NCI-H1930 (cell line): ENCODE results near the gene DAB2IP.

Source experiments
- DNase-seq, 2 experiments: peaks; one replicate each; lab custom pipeline; 2025; lab: John Stamatoyannopoulos, UW

DAB2IP gene

DNA sequence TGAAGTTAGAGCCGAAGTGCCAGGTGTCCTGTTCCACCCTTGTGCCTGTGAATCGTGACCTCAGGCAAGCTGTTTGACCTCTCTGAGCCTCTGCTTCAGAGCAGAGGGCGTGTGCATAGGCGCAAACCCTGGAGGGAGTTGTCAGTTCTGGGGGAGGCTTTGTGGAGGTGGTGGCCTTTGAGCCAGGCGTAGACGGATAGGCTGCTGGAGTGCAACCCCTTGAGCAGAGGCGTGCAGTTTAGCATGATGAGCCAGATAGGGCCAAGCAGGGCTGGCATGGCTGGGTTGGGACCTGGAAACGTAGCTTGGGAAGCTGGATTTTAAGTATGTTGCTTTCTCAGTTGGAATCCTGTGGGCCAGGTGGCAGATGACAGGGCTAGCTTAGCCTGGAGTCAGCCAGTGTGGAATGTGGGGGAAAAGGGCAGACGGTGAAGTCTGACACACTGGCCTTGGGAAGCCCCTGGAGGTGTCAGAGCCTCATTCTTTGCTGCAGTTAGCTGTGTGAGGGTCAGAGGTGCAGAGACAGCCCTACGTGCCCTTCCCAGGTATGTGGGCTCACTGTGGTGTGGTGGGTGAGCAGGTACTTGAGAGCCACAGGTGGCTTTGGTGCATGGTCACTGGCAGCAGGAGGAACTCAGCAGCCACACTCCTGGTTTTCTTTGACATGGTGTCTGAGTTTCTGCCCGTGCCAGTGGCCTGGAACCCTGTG, 93.4 kb downstream of the DAB2IP start:
- DNase-seq: no peak

DNA sequence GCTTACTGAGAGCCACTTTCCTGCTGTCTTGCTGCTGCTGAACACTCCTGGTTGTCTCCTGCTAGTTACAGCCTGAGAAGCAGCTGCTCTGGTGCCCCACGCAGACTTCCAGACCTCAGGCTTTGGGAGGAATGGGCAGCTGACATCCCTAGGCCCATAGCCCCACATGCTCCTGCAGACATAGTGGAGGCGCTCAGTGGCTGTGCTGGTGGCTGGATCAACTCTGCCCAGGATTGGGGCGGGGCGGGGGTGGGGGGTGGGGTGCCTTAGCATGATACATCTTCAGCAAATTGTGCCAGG, 93.9 kb downstream of the DAB2IP start:
- no peak for DNase-seq

DNA sequence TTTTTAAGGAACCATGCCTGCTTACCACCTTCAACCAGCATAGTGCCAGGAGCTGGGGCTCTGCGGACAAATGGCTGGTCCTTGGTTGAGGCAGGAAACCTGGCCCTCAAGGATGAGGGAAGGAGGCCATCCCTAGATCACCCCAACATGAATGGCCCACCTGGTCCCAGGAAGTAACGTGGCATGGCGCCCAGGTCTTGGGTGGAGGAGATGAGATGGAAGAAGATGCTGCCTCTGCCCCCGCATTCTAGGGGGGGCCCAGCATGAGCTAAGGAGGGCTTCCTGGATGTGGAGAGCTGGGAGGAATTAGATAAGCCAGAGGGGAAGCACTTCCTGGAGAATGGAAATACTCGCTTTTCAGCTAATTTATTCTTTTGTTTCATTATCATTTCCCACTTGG, 95.0 kb downstream of the DAB2IP start:
- no peak for DNase-seq

DNA sequence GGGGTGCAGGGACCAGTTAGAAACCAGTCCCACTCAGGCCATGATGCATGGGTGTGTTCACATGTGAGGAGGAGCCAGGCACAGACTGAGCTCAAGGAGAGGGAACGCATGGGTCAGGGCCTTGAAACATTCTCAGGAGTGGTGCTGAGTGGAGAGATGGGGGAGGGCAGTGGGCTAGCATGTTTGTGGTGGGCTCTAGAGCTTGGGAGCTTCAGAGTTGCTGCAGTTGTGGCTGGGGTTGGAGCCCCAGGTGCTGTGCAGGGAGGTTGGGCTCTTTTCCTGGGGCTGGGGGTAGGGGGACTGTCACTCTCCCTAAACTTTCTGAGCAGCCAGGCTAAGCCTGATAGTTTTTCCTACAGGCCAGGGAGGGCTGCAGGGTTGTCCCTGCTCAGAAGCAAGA, 95.4 kb downstream of the DAB2IP start:
- no peak for DNase-seq

DNA sequence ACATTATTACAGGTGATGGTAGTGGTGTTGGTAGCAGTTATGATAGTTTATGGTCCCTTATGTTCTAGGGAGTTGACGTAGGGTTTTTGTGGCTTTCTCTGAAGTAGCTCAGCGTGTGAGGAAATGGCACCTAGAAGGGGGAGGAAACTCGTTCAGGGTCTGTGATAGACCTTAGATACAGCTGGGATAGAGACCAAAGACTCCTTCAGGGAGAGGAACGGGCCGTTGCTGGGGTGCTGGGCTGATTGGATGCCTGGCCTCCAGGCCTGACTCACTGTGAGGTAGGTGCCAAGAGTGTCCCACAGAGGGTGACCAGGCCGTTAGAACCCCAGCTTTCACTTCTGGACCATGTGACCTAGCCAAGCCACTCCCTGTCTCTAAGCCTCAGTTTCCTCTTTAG, 96.6 kb downstream of the DAB2IP start:
- DNase-seq: no peak

DNA sequence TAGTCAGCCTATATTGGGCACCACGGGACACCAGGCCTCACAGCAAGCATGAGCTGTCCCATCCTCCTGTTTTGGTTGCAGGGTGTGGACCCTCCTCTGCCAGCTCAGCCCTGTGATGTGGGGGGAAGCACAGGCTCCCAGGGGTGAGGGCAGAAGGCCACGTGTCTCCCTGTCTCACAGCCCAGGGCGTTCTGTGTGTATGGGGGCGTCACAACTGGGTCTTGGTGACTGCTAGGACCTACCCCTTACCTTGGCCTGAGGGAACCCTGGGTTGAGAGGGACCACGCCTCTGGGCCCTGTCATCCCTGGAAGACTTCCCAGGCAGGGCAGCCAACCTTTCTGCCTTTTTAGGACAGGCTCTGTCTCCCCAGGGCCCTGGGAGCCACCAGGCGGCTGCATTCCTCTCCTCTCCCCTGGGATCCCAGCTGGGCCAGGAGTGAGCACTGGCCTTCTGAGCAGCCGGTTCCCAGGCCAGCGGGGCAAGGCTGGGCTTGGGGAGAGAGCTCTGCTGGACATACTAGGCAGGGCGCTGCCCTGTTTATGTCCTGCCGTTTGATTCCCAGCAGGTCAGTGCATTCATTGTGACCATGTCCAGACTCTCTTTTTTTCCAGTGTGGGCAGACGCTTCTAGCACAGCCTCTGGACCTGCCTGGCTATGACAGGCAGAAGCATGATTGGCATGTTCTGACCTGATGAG, 97.4 kb downstream of the DAB2IP start:
- DNase-seq: no peak

DNA sequence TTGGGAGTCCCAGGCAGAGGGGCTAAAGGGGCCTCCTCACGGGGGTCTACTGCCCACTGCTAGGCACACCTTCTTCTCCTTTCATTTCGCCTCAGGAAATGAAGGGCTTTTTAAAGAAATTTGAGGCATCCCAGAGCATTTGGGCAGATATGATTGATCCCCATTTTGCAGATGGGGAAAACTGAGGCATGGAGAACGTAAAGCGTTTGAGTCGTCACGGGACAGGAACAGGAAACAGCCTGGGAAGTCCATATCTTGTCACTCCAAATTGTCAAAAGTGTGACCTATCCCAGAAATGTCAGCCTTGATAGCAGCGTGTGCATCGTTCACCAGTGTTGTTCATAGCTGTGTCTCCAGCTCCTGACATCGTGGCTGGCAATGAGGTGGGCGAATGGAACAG, 98.2 kb downstream of the DAB2IP start:
- no peak for DNase-seq

DNA sequence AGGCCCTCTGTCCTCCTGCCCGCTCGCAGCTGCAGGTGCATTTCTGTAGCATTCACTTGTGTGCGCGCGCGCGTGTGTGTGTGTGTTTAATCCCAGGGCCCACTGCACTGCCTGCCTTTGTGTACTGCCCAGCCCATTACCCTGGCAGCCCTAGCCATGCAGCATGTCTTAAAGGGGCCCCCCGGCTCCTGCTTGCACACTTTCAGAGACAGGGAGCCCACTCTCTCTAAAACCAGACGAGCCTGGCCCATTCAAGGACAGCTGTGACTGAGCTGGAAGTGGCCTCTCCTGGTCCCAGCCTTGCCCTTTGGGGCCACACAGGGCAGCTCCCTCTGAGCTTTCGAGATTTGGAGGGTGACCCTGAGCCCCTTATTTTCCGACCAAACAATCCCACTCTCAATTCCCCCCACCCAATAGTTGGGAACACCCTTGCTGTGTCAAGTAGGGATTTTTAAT, 98.9 kb downstream of the DAB2IP start:
- DNase-seq: no peak

DNA sequence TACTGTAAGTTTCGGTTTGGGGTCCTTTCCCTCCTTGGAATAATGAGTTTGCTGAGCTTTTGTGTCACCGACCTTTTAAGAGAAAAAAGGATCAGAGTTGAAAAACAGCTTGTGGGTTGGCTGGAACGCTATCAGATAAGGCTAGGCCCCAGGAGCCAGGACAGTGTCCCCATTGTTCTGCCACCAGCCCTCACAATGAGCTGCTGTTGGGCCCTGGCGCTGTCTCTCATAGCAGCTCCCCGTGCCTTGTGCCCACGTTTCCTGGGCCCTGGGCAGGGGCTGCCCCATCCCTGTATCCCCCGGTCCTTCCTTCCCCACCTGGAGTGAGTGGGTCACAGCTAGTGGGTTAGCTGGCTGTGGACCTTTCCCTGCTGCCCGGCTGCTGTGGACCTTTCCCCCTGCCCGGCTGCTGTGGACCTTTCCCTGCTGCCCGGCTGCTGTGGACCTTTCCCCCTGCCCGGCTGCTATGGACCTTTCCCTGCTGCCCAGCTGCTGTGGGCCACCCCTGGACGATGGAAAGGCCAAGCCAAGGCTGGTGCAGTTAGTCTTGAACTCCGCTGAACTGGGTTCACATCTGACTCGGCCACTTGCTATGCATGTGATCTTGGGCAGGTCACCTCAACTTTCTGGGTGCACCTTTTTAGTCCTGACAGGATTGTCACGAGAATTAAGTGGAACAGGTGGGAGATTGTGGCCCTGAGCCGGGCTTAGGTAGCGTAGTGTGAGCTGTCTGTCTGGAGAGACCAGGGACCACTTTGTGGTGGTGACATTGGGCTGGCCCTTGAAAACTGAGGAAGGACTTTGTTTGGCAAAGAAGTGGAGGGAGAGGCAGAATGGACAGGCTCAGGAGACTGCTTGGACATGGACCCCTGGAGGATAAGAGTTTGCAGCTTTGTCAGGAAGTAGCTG, 99.5 kb downstream of the DAB2IP start:
- no peak for DNase-seq

DNA sequence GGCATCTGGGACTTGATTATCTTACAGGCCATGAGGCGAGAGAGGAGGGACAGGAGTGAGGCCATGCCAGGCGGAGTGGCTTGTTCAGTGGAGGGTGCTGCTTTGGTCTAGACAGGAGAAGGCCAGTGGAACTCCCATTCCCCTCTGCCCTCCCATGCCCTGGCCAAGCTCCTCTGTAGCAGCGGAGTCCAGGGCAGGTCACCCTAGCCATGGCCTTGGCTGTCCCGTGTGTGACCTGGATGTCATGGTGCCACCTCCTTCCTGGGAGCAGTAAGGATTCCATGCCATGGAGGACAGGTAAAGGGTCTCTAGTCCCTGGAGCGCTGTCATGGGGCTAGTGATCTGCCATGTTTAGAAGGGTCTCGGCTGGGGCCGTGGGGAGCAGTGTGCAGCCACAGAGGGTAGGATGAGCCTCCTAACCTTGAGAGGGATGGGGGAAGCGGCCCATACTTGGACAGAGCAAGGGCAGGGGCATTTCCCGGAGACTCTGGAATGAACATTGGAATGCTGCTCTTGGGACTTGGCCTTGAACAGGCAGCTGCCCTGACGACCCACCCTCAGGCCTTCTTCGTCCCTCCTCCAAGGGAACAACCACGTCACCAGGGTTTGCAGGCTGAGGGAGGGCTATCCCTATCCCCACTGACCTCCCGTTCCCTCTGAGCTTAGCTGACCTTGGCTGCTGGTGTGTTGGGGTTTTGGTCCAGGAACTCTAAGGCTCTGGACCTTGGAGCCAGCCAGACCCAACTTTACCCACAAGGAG, 100.4 kb downstream of the DAB2IP start:
- no peak for DNase-seq

DNA sequence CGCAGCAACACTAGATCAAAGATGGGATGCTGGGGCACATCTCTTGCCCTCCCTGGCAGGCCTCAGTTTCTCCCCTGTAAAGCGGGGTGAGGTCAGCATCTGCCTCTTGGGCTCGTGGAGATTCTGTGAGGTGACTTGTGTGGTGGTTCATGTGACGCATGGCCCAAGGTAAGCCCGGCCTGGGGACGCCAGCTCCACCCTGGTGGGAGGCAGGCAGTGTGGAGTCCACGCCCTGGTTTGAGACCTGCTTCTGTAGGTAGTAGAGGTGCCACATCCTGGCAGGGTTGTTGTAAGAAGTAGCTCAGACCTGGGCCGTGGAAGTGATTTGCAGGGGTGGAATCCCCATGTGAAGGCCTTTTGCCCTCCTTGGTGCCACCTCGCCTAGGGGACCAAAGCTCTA, 101.5 kb downstream of the DAB2IP start:
- DNase-seq: no peak

DNA sequence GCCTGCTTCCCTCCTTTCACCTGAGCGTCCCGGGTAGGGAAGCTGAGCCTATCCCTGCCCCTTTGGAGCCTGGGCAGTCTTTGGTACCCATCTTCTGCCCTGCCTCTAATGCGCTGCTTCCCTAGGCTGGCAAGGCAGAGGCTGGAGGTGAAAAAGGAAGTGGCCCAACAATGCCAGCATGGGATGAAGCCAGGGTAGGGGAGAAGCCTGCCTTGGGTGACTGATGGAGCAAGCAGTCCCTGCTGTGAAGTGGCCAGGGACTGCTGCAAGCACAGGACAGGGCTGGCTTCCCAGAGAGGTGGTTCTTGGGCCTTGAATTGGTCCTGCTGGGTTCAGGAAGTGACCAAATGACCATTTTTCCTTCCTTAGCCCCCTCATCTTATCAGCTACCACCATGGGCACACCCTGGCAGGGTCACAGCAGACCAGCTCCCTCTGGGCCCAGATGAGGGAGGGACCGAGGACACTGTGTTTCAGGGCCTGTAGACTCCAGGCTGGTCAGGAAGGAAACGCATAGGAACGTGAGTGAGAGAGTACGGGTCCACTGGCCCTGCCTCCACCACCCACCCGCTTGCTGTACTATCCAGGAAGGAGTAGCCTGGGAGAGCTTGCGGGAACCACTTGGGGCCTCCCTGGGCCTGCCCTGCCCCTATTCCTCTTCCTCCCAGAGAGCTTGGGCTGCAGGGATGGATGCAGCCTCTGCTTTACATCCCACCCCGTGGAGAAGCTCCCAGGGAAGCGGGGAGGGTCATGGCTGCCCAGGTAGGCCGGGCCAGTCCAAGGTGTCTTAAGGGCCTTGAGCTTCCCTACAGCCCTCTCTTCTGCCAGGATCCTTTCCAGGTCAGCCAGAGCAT, 102.6 kb downstream of the DAB2IP start:
- no peak for DNase-seq

DNA sequence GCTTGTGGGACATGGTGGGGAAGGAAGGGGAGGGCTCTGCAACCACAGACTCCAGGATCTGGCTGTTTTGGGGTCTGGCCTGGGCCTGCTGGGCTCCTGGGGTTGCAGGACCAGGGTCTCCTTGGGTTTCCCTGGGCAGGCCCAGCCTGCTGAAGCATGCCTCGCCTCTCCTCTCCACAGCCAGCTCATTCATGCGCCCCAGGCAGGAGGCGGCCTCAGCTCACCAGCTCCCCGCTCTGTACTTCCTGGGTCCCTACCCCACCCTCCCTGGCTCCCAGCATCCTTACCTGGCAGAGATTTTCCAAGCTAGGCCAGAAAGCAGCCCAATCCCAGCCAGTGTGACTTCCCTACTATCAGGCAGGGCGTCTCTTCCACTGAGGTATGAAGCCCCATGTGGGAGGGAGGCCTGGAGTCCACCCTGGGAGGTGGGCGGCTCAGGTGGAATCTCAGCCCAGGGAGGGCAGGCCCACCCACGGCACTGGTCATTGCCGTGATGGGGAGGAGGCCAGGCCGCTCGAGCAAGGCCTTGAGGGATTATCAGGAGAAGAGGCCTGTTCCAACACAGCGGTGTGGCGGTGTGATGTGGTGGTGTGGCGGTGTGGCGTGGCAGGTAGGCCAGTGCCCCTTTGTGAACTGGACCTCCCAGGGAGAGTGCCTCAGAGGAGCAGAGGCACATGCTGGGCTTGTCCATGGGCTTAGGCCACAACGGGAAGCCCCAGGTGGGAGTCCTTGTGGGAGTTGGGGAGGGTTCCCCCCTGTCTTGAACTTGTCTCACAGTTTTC, 103.4 kb downstream of the DAB2IP start:
- no peak for DNase-seq

DNA sequence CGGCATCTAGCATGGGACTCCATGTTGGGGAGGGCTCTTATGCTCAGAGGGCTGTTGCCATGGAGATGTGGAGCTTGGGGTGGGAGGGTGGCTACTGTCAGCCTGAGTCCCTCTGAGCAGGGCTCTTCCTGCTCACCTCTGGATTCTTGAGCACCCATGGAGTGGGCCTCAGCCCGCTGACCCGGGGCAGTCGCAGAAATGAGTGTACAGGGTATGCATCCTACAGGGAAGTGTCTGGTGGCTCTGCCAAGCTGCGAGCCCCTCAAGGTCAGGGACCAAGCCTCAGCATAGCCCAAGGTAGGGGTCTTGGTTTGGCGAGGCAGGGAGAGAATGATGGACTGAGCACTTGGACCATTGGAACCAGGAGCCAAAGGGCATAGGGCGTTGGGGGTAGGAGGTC, 104.1 kb downstream of the DAB2IP start:
- DNase-seq: no peak

DNA sequence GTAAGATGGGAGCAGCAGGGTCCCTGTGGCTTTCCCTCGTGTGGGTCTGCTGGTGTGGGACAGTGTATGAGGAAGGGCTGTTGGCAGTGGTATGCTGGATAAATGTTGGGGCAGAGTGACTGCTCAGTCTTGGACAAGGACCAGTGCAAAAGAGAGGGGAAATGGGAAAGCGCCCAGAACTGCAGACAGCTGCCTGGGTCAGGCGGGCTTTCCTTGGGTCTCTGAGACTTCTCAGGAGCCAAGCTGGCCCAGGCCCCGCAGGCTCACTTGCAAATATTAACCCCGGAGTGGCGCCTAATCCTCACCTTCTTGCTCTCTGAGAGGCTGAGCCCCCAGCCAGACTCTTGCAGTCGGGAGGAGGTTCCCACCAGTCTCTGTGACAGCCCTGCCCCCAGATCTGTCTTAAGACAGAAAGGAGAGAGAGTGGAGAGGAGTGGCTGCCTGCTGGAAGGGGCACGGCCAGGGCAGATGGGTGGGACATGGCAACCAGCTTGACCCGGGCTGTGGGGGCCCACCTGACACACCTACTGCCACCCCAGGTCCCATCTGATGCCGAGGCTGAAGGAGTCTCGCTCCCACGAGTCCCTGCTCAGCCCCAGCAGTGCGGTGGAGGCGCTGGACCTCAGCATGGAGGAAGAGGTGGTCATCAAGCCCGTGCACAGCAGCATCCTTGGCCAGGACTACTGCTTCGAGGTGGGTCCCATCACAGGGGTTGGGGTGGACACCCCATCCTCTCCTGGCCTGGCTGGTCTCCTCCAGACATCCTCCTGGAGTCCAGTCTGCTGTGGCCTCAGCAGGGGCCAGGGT, 105.2 kb downstream of the DAB2IP start:
- DNase-seq: no peak

DNA sequence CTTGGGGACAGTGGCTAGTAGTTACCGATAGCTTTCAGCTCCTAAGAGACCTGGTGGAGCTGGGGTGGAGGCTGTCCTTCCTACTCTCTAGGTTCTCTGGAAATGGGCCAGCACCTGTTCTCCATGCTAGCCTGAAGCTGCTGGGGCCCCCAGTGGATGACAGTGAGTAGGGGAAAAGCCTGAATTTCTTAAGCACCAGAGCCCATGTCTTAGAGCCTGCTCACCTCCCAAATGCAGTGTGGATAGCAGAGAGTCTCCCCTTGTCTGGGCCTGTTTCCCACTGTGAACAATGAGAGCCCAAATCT, 105.8 kb downstream of the DAB2IP start:
- no peak for DNase-seq

DNA sequence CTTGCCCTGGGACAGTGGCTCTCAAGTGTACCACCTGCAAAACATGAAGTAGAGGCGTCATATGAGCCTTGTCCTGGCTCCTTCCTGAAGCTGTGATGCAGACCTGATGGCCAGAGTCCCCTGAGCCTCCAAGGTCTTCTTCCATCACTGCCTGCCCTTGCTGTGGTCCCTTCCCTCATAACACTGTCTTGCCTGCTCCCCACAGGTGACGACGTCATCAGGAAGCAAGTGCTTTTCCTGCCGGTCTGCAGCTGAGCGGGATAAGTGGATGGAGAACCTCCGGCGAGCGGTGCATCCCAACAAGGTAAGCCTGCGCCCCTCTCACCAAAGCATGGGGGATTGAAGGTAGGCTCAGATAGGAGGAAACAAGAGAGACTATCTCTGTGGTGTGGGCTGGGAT, 107.3 kb downstream of the DAB2IP start:
- no peak for DNase-seq

DNA sequence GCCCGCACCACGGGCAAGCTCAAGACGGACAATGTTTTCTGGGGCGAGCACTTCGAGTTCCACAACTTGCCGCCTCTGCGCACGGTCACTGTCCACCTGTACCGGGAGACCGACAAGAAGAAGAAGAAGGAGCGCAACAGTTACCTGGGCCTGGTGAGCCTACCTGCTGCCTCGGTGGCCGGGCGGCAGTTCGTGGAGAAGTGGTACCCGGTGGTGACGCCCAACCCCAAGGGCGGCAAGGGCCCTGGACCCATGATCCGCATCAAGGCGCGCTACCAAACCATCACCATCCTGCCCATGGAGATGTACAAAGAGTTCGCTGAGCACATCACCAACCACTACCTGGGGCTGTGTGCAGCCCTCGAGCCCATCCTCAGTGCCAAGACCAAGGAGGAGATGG, 108.6 kb downstream of the DAB2IP start:
- DNase-seq: no peak

DNA sequence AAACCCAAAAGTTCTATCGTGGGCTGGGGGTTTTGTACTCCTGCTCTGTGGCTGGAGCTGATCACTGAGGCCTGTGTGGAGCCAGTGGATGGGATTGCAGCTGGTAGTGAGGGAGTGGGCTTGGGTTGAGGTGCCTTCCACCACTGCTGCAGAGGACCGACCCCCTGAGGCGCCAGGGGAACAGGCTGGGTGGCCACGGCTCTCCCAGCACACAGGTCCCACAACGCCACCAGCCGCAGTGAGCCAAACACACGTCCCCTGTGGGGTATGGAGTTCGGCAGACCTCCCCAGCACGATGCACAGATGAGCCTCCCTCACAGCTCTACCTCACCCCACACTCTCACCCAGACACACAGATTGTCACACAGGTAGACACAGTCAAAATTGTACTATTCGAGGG, 109.1 kb downstream of the DAB2IP start:
- DNase-seq: no peak

DNA sequence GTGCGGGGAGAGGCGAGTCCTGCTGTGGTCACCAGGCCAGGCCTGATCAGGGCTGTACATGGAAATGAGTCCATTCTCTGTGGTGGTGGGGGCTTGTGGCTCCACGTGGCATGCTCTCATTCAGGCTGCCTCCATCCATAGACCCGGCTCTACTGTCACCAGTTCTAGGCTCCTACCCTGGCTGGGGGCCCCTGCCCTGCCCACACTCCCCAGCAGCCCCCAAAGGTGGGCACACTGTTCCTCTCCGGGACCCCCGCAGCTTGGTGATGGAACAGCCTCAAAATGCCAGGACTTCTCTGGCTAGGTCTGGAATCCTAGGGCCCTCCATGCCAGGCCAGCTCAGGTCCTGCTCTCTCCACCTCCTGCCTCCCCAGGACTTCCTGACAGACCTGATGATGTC, 111.7 kb downstream of the DAB2IP start:
- DNase-seq: no peak
